ENCODE results near the gene NR3C2.

DNA sequence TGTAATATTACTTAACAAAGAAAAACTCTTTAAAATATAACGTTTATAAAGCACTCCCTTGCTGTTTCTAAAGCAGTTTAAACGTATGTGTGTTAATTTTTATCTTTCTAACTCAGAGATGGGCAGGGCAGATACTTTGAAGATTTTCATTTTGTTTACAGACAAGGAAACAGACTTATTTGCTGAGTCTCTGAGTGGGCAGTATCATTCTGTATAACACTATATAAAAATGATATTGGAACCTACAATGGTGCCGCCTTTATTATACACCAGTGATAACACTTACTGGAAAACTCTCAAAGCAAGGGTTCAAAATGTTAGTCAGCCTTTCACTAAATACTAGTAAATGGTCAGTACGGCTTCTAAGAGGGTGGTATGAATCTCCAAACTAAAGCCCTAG, 193.4 kb downstream of the NR3C2 start:
- TF ChIP-seq SPI1 (IDR thresholded peaks at IDR 0.05; ENCODE audit: borderline replicate concordance, insufficient read depth, low read depth, low read length) = no peak
- TF ChIP-seq ZNF217 (IDR thresholded peaks at IDR 0.05) = no peak
- TF ChIP-seq, protein P1, sequence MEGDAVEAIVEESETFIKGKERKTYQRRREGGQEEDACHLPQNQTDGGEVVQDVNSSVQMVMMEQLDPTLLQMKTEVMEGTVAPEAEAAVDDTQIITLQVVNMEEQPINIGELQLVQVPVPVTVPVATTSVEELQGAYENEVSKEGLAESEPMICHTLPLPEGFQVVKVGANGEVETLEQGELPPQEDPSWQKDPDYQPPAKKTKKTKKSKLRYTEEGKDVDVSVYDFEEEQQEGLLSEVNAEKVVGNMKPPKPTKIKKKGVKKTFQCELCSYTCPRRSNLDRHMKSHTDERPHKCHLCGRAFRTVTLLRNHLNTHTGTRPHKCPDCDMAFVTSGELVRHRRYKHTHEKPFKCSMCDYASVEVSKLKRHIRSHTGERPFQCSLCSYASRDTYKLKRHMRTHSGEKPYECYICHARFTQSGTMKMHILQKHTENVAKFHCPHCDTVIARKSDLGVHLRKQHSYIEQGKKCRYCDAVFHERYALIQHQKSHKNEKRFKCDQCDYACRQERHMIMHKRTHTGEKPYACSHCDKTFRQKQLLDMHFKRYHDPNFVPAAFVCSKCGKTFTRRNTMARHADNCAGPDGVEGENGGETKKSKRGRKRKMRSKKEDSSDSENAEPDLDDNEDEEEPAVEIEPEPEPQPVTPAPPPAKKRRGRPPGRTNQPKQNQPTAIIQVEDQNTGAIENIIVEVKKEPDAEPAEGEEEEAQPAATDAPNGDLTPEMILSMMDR (IDR thresholded peaks at IDR 0.05 in 2 of 3, conservative IDR thresholded peaks at IDR 0.05 in 1 of 3; ENCODE audit: control insufficient read depth in 2 of 3, extremely low read depth in 1 of 3, insufficient read depth in 1 of 3, low read depth in 3 of 3, low read length in 3 of 3) = no peak
- no peak for TF ChIP-seq E4F1 (IDR thresholded peaks at IDR 0.05; ENCODE audit: borderline replicate concordance, partially characterized antibody)
- TF ChIP-seq POLR2AphosphoS5 (IDR thresholded peaks at IDR 0.05; ENCODE audit: low read length) = no peak
- TF ChIP-seq BCL11A (IDR thresholded peaks at IDR 0.05; ENCODE audit: low read depth, low read length) = no peak
- TF ChIP-seq EZH2 (IDR thresholded peaks at IDR 0.05; ENCODE audit: borderline replicate concordance, control insufficient read depth, low read depth, low read length) = no peak
- no peak for TF ChIP-seq RFX5 (IDR thresholded peaks at IDR 0.05; ENCODE audit: low read depth, low read length)
- TF ChIP-seq, protein P2, sequence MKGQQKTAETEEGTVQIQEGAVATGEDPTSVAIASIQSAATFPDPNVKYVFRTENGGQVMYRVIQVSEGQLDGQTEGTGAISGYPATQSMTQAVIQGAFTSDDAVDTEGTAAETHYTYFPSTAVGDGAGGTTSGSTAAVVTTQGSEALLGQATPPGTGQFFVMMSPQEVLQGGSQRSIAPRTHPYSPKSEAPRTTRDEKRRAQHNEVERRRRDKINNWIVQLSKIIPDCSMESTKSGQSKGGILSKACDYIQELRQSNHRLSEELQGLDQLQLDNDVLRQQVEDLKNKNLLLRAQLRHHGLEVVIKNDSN (IDR thresholded peaks at IDR 0.05; ENCODE audit: borderline replicate concordance, extremely low read length, insufficient read depth, low read depth, low read length) = no peak
- TF ChIP-seq ZNF274 (IDR thresholded peaks at IDR 0.05; ENCODE audit: insufficient read depth, insufficient read length) = no peak
- TF ChIP-seq, protein P3, sequence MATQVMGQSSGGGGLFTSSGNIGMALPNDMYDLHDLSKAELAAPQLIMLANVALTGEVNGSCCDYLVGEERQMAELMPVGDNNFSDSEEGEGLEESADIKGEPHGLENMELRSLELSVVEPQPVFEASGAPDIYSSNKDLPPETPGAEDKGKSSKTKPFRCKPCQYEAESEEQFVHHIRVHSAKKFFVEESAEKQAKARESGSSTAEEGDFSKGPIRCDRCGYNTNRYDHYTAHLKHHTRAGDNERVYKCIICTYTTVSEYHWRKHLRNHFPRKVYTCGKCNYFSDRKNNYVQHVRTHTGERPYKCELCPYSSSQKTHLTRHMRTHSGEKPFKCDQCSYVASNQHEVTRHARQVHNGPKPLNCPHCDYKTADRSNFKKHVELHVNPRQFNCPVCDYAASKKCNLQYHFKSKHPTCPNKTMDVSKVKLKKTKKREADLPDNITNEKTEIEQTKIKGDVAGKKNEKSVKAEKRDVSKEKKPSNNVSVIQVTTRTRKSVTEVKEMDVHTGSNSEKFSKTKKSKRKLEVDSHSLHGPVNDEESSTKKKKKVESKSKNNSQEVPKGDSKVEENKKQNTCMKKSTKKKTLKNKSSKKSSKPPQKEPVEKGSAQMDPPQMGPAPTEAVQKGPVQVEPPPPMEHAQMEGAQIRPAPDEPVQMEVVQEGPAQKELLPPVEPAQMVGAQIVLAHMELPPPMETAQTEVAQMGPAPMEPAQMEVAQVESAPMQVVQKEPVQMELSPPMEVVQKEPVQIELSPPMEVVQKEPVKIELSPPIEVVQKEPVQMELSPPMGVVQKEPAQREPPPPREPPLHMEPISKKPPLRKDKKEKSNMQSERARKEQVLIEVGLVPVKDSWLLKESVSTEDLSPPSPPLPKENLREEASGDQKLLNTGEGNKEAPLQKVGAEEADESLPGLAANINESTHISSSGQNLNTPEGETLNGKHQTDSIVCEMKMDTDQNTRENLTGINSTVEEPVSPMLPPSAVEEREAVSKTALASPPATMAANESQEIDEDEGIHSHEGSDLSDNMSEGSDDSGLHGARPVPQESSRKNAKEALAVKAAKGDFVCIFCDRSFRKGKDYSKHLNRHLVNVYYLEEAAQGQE (IDR thresholded peaks at IDR 0.05; ENCODE audit: low read depth, low read length) = no peak
- TF ChIP-seq, protein P4, sequence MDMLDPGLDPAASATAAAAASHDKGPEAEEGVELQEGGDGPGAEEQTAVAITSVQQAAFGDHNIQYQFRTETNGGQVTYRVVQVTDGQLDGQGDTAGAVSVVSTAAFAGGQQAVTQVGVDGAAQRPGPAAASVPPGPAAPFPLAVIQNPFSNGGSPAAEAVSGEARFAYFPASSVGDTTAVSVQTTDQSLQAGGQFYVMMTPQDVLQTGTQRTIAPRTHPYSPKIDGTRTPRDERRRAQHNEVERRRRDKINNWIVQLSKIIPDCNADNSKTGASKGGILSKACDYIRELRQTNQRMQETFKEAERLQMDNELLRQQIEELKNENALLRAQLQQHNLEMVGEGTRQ (IDR thresholded peaks at IDR 0.05; ENCODE audit: borderline replicate concordance, low read depth, low read length) = no peak
- no peak for TF ChIP-seq MAX (IDR thresholded peaks at IDR 0.05; ENCODE audit: low read depth, low read length)
- TF ChIP-seq CHD2 (IDR thresholded peaks at IDR 0.05; ENCODE audit: borderline replicate concordance, low read depth, low read length) = no peak
